ENCODE measurements around the gene C19orf67.

C19orf67 gene

DNA sequence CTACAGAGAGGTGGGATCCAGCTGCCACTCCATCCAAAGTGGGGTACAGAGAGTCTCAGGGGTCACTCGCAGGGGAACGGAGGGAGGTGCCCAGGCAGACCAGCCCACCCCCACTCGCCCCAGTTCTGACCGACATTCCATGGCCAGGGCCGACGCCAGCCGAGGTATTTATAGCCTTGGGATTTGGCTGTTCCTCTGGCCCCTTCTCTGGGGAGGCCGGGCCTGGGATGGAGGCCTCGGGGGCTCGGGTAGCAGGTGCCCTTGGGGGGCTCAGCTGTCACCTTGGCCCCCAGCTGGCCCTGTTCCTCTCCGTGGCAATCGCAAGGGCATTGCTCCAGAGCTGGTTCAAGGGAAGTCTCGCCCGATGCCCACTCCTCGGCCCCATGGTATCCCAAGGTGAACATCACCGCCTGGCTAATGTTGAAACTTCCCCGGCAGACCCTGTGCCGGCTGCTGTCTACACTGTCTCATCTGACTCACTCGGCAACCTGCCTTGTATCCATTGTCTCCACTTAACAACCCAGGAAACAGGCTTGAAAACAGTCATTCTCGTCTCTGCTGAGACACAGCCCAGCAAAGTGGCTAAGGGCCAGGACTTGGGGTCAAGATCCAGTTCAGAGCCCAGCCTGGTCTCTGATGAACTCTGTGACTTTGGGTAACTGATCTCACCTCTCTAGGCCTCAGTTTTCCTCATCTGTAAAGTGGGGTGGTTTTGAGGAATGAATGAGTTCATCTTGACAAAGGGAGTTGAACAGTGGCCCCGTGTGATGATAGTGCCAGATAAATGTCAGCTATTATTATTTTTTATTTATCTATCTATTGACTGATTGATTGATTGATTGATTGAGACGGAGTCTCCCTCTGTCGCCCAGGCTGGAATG lies 22.2 kb upstream of the C19orf67 start:
- no peak for DNase-seq (ENCODE audit: low read depth)

DNA sequence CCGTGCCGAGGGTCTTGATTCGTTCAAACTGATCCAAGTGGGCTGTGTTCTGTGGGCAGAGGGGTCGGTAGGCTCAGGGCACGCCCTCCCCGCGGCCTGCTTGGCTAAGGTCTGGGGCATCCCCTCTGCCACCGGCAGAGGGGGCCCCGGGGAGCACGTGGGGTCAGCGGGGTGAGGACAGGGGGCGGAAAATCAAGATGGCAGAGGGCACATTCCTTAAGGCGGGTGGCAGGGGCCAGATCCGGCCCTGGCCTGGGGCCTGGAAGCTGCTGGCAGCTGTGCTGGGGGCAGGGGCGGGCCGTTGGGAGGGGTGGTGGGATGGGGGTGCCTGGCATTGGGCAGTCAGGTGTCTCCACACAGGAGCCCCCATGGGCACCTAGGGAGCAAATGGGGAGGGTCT lies 21.3 kb upstream of the C19orf67 start:
- DNase-seq (ENCODE audit: low read depth), result no peak

DNA sequence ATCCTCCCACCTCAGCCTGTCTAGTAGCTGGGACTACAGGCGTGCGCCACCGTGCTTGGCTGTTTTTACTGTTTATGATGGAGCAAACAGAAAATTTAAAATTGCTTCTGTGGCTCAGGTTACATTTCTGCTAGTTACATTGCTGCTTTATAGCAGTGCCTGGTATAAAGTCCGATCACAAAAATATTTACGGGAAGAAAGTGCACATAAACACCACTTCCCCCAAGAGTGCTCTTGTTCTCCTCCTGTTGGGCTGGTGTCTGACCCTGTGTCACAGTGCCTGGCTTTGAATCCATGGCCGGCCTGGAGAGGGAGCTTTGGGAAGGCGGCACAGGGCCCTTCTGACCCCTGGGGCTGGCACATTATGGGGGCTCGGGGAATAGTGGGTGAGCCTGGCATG lies 20.1 kb upstream of the C19orf67 start:
- DNase-seq (ENCODE audit: low read depth), result no peak

DNA sequence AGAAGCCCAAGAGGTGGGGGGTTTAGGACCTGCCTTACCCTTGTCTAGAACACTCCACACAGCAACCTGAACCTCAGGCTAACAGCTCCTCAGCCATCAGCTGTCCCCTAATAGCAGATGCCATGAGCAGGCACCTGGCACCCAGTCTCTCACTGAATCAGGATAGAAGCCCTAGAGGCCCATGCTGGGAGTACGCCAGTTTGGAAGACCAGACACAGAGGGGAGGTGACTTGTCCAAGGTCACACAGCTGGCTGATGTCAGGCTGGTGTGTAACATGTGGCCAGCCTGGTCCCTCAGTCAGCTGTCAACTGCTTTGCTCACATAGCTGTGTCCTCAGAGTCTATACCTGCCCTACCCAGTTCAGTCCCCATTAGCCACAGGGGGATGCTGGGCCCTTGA lies 17.7 kb upstream of the C19orf67 start:
- DNase-seq (ENCODE audit: low read depth), result no peak

DNA sequence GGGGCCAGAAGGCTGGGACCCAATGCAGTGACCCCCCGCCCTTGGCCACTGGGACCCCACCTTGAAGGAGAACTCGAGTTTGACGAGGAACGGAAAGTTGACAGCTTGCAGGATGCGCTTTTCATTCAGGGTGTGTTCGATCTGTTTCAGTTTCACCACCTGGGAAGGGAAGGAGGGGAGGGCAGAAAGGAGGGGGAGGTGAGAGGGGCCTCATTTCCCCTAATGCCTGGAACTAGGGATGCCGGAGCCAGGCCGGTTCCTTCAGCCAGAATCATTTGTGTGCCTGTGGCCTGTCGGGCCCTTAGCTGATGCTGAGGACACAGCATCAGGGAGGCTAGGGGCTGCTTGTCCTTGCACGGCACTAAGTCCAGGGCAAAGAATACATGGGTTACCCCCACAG lies 17.2 kb upstream of the C19orf67 start:
- no peak for DNase-seq (ENCODE audit: low read depth)

DNA sequence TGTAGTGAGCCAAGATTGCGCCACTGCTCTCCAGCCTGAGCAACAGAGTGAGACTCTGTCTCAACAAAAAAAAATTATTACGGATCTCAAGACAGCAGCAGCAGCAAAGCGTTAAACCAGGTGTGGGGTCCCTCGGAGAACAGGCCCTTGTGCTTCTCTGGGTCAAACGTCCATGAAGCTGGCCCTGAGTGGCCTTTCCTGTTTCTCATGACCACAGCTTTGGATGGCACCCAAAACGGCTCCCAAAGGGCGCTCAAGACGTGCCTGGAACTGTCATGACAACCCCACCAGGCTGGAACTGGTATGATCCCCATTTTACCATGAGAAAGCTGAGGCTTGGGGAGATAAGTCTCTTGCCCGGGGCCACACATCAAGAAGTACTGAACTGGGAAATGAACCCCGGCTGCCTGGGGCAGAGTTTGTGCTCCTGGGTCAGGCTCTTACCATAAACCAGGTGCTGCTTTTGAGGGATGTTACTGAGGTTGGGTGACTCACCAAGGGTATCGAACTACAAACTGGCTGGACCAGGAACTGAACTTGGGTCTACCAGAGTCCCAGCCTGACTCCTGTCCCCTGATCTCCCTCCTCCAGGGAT lies 16.6 kb upstream of the C19orf67 start:
- no peak for DNase-seq (ENCODE audit: low read depth)

DNA sequence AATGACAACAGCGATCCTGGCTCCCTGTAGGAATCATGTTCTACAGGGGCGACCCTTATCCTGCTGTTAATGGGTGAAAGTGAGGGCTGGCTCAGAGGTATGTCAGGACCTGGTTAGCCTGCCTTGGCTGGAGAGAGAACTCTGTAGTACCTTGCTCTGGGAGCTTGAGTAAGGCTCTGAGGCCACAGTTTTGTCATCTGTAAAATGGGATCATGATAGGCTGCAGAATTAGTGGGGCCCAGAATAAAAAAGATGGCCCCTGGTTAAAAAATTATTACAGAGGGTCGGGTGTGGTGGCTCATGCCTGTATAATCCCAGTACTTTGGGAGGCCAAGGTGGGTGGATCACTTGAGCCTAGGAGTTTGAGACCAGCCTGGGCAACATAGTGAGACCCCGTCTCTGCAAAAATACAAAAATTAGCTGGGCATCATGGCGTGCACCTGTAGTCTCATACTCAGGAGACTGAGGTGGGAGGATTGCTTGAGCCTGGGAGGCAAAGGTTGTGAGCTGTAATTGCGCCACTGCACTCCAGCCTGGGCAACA lies 15.5 kb upstream of the C19orf67 start:
- no peak for DNase-seq (ENCODE audit: low read depth)

DNA sequence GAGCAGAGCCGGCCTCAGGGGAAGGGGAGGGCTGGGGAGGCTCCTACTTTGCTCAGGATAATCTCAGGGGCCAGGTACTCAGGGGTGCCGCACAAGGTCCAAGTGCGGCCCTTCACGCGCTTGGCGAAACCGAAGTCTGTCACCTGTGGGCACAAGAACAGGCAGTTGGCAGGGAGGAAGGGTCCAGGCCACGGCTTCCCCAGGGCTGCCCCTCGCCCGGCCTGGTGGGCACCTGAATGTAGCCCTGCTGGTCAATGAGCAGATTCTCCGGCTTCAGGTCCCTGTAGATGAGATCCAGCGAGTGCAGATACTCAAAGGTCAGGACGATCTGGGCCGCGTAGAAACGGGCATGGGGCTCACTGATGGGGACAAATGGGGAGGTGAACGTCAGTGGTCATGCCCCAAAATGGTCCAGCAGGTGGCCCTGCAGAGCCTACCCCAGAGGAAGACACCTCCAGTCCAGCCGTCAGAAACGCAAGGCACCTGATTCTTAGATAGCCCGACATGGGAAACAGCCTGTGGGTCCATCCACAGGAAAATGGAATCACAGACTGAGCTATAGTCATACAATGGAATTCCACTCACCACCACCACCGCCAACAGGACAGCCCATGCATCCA lies 12.1 kb upstream of the C19orf67 start:
- DNase-seq (ENCODE audit: low read depth), result no peak

DNA sequence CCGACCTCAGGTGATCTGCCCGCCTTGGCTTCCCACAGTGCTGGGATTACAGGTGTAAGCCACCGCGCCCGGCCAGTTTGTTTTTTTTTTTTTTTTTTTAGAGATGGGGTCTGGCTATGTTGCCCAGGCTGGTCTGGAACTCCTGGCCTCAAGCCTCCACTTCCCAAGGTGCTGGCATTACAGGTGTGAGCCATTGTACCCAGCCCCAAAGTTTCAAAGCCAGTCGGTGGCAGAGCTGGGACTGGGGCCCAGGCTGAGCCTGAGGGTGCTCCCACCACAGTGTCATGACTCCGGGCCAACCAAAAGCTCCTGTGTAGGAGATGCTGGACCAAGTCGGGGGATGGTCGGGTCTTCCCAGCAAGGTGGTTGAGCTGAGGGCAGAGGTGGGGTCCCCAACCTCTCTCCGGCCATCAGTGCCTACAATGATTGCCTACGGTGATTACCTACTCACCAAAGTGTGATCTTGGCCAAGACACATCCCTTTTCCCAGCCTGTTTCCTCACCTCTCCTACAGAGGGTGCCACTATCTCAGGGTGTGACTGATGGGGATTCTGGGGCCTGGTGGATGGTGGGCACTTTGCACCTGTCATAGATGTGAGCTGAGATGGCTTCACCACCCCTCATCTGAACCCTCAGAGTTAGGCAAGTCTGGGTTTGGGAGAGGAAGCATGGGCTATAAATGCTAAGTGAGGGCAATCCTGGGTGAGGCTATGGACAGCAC lies 10.8 kb upstream of the C19orf67 start:
- DNase-seq (ENCODE audit: low read depth), result no peak

DNA sequence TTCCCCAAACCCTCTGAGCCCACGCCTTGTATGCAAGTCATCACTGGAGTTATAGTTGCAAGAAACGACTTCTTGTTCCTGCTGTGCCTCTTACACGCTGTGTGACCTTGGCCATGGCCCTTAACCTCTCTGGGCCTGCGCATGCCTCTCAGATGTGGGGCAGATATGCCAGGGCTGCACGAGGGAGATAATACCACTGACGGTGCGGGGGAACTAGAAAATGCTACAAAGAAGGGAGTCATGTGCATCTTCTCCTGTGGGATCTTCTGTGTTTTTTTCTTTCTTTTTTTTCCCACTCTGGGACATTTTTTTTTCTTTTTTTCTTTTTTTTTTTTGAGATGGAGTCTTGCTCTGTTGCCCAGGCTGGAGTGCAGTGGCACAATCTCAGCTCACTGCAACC lies 9.3 kb upstream of the C19orf67 start:
- no peak for DNase-seq (ENCODE audit: low read depth)

DNA sequence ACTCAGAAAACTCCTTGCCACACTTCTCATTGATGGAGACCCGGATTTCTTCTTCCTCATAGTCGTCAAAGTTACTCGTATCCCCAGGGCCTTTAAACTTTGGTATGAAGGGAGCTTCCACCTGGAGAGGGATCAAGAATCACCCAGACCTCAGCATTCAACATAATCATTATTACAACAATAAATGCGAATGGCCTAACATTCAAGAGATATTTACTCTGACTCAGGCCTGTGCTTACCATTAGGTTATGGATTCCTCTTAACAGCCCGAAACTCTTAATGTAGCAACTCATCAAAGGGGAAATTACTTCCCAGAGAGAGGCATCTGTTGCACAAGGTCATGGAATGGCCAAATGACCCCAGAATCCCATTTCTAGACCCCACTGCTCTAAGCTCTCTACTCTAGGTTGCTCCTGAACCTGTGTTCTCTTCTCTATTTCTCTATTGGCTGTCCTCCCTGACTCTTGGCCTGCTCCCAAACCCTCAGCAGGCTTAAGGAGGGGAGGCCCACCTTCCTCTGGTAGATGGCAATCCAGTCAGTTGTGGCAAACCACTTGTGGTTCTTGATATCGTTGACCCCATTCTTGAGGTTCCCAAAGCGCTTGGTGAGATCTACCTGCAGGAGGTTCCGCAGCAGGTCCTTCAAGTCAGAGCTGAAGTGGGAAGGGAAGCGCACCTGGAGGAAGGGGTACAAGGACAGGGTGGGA lies 7.7 kb upstream of the C19orf67 start:
- no peak for DNase-seq (ENCODE audit: low read depth)

DNA sequence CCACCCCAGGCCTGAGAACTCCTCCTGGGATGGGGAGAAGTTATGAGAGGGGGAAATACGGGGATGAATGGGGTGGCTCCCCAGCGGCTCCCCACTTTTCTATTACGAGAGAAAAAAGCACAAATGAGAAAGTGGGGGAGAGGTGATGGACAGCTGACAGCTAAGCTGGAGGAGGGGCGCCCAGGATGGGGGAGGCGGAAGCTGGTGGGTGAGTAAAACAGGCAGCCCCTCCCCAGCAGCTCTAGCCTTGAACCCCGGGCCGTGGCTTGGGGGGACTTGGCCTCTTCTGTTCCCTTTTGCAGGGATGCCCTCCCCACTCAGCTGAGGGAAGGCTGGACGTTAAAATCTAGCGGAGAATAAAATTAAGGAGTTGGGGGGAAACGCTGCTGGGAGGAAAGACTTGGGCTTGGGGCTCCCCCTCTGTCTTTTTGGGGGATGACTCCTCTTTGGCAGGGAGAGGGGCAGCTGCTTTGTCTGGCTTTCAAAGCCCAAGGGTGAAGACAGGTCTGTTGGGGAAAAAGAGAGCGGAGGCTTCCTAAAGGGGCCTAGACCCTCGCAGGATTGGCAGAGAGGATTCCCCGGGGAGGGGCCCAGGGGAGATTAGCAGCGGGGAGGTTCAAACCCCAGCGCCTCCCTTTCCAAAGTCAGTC lies 6.4 kb upstream of the C19orf67 start:
- DNase-seq (ENCODE audit: low read depth), result peak; percentile 33

DNA sequence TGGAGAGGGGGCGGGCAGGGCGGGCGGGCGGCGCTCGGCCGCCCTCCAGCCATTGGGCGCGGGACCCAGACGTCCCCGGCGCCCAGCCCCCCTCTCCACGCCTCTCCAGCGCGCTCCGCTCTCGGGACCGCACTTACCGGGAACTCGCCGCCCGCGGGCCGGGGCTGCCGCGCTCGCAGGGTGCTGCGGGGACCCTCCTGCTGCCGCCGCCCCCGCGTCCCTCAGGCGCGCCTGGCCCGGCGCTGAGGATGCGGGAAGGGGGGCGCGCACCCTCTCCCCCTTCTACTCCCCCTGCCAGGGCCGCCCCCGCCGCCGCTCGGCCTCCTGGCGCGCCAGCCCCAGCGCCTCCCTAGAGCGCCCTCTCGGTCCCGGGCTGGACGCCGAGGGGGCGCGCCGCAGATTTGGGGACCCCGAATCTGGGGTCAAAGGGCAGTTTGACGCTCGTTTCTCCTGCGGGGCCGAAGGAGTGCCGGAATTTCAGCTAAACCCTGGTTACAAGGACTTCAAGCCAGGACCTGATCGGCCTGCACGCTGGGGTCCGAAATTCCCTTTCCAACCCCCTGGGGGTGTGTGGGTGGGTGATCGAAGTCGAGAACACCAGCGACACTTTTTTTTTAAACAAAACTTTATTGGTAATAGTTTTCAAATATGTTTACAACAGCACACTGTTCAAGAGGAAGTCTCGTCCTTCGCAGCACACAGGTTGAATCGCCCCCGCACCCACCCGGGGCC lies 5.7 kb upstream of the C19orf67 start:
- peak; percentile 48 for DNase-seq (ENCODE audit: low read depth)

DNA sequence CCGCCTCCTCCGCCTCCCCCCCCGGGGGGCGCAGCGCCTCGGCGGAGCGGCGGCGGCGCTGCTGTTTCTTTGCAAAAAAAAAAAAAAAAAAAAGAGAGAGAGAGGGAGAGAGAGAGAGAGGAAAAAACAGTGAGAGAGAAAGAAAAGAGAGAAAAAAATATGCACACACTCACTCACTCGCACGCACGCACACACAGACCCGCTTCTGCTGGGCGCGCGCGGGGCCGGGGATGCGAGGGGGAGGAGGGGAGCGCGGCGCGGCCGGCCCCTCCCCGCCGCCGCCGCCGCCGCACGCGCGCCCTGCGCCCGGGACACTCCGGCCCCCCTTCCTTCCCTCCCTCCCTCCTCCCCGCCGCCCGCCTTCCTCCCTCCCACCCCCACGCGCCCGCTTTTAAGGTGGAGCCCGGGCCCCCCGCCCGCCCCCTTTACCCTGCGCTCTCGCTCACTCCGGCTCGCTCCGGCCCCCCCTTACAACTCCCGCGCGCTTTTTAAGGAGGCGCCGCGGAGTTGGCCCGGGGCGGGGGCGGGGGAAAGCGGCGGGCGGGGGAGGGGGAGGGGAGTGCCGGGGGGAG lies 5.0 kb upstream of the C19orf67 start, which contains the start of gene SAMD1:
Gene SAMD1, minus strand, starts transcription at position 243 of the 572 bp plus-strand sequence.
- DNase-seq (ENCODE audit: low read depth), result peak; percentile 82

DNA sequence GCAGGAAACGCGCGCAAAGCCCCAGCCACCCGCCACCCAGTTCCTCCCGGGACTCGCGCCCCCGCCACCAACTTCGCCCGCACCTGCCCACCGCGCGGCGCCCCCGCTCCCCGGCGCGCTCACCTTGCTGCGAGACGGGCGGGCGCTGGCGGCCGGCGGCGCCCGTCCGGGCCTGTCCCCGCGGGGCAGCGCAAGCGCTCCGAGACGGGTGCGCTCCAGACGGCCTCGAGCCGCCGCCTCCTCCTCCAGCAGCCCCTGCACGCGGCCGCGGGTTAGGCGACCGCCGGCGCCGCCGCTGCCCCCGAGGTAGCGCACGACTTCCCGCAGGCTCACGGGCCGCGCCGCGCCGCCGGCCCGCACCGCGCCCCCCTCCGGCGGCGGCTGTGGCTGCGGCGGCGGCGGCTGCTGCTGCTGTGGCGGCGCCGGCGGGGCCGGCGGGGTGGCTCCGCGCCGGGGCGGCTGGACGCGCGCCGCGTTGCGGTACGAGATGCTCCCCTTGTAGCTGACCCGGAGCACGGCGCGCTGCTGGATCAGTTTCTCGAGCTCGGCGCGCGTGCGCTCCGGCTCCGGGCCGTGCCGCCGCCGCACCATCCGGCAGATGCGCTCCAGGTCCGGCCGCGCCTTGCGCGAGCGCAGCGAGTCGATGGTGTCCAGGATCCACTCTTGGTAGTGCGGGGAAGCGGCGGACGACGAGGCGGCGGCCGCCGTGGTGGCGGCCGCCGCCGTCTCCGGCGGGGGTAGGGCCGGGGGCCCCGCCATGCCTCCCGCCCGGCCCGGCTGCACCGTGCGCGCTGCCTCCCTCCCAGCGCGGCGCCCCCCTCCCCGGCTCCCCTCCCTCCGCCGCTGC lies 4.3 kb upstream of the C19orf67 start:
- DNase-seq (ENCODE audit: low read depth), result peak; percentile 29

DNA sequence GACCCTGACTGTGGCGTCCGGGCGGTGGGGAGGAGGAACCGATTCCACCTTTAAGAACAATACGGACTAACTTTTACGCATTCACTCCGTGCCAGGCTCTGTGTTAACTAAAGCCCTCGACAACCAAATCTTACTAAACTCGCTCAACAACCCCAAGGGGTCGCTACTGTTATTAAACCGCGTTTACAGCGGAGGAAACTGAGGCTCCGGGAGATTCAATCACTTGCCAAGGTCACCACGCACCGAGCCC lies 3.8 kb upstream of the C19orf67 start:
- DNase-seq (ENCODE audit: low read depth), result no peak

DNA sequence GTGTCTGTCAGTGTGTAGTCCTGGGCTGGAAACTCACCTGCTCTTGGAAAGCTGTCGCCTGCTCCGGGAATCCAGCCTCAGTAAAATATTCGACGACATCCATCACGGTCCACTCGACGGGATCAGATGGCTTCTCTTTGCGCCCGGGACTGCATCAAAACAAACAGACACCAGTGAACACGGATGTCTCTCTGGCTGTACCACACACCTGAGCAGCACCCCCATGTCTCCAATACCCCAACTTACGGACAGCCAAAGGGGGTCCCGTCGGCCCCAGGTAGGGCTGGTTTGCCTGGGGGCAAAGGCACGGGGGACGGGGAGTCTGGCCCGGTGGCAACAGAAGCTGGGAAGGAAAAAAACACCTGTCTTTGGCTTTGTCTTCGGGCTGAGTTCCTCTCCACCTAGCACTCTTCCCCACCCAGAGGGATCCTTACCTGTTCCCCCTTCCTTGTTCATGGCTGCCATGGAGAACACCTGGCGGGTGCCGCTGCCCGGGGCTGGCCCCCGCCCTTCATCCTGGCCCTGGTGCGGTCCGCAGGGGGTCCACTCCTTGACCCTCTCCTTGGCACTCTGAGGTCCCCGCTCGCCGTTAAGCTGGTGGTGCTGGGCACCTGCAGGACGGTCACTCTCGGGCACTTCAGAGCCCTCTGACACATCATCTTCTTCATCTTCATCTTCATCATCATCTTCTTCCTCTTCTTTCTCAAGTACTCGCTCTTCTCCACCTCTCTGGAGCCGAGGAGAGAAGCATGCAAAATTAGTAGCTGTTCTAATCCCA lies 3.2 kb upstream of the C19orf67 start:
- DNase-seq (ENCODE audit: low read depth), result no peak

DNA sequence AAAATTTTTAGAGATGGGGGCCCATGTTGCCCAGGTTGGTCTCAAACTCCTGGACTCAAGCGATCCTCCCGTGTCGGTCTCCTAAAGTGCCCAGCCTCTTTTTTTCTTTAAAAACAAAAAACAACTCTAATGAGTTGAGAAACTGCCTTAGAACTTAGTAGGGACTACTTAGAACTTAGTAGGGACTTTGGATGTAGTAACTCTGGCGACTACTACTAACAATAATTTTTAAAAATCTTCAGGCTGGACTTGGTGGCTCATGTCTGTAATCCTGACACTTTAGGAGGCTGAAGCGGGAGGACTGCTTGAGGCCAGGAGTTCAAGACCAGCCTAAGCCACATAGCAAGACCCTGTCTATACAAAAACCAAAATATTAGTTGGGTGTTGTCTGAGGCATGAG lies 515 bp upstream of the C19orf67 start:
- no peak for DNase-seq (ENCODE audit: low read depth)

DNA sequence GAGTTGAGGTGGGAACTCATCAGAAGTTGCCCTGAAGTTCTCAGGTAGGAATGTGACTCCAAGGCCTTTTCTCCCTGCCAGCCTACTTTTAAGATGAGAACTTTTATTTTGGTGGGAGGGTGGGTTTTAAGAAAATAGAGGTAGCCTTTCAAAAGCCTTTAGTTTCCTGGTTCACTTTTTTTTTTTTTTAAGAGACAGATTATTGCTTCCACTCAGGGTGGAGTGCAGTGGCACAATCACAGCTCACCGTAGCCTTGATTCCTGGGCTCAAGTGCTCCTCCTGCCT lies 3.0 kb downstream of the C19orf67 start:
- no peak for DNase-seq (ENCODE audit: low read depth)

Measured in stimulated activated CD8-positive, alpha-beta memory T cell treated with anti-CD3 and anti-CD28 coated beads, Interleukin-12 subunit alpha, Interleukin-12 subunit beta, amount 100 ng/mL, for 4 hours (primary cell).